Skeletal muscle satellite cell (primary cell): Measurements from ENCODE around the gene ROR1.

ENCODE experiments used
- H3K27me3 ChIP-seq: 2 replicates; pipeline ENCODE4 v1.7.0; 2013; ENCODE audit warnings: low read length; ENCODE audit not compliant: control insufficient read depth, insufficient read depth
- H3K36me3 ChIP-seq: 2 replicates; pipeline ENCODE4 v1.7.0; 2013; ENCODE audit warnings: mild to moderate bottlenecking, control low read depth, low read length; ENCODE audit not compliant: insufficient read depth
- H3K4me1 ChIP-seq: 2 replicates; pipeline ENCODE4 v1.7.0; 2013; ENCODE audit warnings: low read length; ENCODE audit not compliant: control insufficient read depth, insufficient read depth
- H3K4me2 ChIP-seq: 2 replicates; pipeline ENCODE4 v1.7.0; 2013; ENCODE audit warnings: mild to moderate bottlenecking, low read length
- H3K4me3 ChIP-seq: 2 replicates; pipeline ENCODE4 v1.7.0; 2013; ENCODE audit warnings: low read length
- H3K9ac ChIP-seq: 2 replicates; pipeline ENCODE4 v1.7.0; 2013; ENCODE audit warnings: mild to moderate bottlenecking, low read depth, low read length, moderate library complexity
- H3K9me3 ChIP-seq: replicated peaks from 2 replicates; pipeline ENCODE4 v1.7.0; 2013; ENCODE audit warnings: mild to moderate bottlenecking, control low read depth, low read length

ROR1 gene

DNA sequence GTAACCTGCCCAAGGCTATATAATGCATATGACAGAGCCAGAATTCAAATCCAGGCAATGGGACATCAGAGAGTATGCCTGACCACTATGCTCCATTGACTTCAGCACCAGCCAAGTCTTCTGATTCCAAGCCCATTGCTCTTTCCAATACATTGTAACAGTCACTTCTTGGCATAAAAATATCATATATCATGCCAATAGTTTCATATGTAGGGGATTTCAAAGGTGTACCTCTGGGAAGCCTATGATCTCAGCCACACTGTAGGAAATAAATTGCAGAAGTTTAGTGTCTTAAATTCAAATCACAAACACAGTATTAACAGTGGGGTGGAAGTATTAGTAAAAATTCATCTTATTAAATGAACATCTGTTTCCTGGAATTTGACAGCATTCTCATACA, 30.0 kb upstream of the ROR1 start:
- Histone ChIP-seq H3K4me3 (no peak overlapping the region), H3K4me1 (peaks cover 29% of the 10 kb centered on the region), H3K9ac (no peak overlapping the region), H3K36me3 (no peaks in the 10 kb centered on the region), H3K4me2 (no peak overlapping the region), H3K9me3 (no peaks in the 10 kb centered on the region), H3K27me3 (no peaks in the 10 kb centered on the region)

DNA sequence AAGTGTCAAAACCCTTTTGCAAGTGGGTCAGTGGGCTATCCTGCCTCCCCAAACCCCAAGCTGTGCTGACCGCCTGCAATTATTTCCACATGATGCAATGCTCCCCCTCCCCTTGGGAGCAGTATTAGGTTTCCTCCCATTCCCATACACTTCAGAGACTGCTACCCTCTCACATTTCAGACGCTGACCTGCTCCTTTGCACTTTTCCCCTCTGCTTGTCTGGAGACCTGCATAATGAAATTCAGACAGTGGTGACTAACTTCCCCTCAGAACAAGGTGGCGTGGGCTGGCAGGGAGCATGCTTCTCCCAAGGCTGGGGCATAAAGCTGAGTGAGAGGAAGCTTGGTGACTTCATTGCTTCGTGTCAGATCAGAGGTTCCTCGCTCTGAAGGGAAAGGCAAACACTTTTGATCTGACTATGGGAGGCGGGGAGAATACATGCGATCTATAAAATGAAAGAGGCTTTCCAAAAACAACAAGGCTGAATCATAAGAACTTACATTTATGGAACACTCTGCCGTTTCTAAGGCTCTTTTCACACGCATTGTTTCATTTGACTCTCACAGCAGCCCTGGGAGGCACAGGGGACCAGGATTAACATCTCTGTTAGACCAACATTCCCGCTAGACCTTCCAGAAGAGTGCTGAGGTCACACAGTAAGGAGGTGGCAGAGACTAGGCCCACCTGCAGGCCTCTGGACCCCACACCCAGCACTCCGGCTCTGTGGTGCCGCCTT, 27.5 kb upstream of the ROR1 start:
- Histone ChIP-seq H3K4me3 (no peak overlapping the region), H3K4me2 (peak overlapping the region; percentile 63), H3K9me3 (no peaks in the 10 kb centered on the region), H3K4me1 (peaks cover 29% of the 10 kb centered on the region), H3K36me3 (no peaks in the 10 kb centered on the region), H3K9ac (peak overlapping the region; percentile 45), H3K27me3 (no peaks in the 10 kb centered on the region)

DNA sequence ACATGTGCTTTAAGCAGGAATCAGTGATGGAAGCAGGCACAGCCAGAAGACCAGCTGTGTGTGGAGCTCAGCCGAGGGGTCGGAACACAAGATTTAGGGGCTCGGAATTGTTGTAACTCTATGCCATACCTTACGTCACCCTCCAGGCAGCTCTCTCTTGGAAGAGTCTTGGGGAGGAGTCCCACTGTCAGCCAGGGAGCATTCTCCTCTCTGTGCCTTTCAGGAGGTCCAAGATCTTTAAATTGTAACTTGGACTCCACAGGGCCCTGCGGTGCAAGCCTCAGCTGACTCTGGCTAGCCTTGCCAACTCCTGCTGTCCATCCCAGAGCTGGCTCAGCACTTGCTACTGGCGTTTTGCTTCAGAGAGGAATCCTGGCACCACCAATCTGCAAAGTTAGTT, 26.4 kb upstream of the ROR1 start:
- no peak overlapping the region for H3K9ac ChIP-seq
- peaks cover 29% of the 10 kb centered on the region for H3K4me1 ChIP-seq
- H3K4me2 ChIP-seq = no peak overlapping the region
- no peak overlapping the region for H3K4me3 ChIP-seq
- no peaks in the 10 kb centered on the region for H3K27me3 ChIP-seq
- H3K9me3 ChIP-seq = no peaks in the 10 kb centered on the region
- H3K36me3 ChIP-seq = no peaks in the 10 kb centered on the region

DNA sequence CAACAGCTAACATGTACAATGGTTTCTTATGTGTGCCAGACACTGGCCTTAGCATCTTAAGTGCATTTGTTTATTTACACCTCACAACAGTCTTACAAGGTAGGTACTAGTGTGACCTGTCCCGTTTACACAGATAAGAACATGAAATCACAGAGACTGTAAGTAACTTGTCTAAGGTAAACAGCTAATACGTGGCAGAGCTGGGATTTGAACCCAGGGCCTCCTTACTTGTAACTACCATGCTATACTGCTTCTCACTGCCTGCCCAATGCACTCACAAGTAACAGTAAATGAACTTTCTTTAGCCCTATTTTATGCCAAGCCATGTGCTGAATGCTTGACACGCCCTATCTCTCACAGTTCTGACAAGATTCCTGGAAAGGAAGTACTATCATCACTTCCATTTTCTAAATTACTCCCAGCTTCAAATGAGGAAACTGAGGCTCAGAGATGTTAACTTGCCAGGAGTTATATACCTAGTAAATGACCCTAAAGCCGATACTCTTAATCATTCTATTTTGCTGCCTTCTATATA, 25.7 kb upstream of the ROR1 start:
- Histone ChIP-seq H3K36me3 (no peaks in the 10 kb centered on the region), H3K4me2 (no peak overlapping the region), H3K27me3 (no peaks in the 10 kb centered on the region), H3K4me1 (peaks cover 29% of the 10 kb centered on the region), H3K9ac (no peak overlapping the region), H3K4me3 (no peak overlapping the region), H3K9me3 (no peaks in the 10 kb centered on the region)

DNA sequence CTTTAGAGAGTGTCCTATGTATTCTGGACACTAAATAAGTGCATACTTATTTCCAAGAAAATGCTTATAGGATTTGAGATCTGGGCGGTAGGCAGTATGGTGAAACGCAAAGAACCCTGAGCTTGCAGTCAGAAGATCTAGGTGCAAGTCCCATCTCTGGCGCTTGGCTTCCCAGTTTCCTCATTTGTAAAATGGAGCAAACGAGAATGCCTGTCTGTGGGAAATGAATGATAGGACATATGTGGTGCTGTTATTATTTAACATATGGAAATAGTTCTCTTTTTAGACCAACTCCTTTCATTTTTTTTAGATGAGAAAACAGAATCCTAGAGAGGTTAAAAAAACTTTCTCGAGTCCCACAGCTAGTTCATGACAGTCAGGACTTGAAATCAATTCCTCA, 25.2 kb upstream of the ROR1 start:
- Histone ChIP-seq H3K4me1 (peaks cover 29% of the 10 kb centered on the region), H3K36me3 (no peaks in the 10 kb centered on the region), H3K9ac (no peak overlapping the region), H3K4me3 (no peak overlapping the region), H3K9me3 (no peaks in the 10 kb centered on the region), H3K4me2 (no peak overlapping the region), H3K27me3 (no peaks in the 10 kb centered on the region)

DNA sequence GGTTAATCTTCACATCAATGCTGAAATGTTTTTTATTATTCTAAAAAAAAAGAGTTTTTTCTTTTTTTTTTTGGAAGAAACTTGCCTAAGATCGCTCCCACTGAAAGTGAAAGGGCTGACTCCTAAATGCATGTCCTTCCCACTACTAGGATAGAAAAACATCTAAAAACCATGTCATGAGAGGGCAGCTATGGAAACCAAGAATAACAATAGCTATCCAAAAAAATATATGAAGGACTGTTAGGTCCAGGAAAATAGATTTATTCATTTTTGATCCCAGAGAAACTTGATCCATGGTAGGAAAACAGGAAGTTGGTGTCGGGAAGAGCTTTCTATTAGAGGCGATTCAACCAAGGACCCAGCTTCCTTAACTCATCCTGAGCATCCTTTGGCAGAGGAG, 23.1 kb upstream of the ROR1 start:
- Histone ChIP-seq H3K4me3 (no peak overlapping the region), H3K9me3 (no peaks in the 10 kb centered on the region), H3K27me3 (no peaks in the 10 kb centered on the region), H3K9ac (no peak overlapping the region), H3K4me1 (peaks cover 24% of the 10 kb centered on the region), H3K36me3 (no peaks in the 10 kb centered on the region), H3K4me2 (no peak overlapping the region)

DNA sequence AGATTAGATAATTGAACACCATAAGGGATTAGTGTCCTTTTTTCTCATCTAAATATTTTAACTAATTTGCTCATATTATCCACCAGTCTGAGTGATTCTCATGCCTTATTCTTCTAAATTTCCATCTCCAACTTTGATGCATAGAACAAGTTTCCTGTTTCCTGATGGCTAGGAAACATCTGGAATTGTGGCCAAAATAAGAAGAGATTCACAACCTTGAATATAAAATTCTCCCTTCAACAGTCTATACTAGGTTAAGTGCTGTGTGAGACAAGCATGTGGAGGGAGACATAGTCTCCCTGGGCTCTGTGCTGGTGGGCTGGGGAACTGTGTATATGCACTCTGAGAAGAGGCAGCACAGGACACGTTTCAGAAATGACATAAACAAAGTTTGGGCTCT, 21.6 kb upstream of the ROR1 start:
- H3K9ac ChIP-seq = no peak overlapping the region
- no peaks in the 10 kb centered on the region for H3K36me3 ChIP-seq
- H3K9me3 ChIP-seq = no peaks in the 10 kb centered on the region
- H3K4me2 ChIP-seq = no peak overlapping the region
- no peak overlapping the region for H3K4me3 ChIP-seq
- H3K27me3 ChIP-seq = peaks cover 5% of the 10 kb centered on the region
- peaks cover 12% of the 10 kb centered on the region for H3K4me1 ChIP-seq

DNA sequence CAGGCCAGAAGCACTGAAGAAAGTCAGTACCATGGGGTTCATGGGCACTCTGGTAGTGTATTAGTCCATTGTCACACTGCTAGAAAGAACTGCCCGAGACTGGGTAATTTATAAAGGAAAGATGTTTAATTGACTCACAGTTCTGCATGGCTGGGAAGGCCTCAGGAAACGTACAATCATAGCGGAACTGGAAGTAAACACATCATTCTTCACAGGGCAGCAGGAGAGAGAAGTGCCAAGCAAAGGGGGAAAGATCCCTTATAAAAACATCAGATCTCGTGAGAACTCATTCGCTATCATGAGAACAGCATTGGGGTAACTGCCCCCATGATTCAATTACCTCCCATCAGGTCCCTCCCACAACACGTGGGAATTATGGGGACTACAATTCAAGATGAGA, 20.2 kb upstream of the ROR1 start:
- H3K4me1 ChIP-seq = no peaks in the 10 kb centered on the region
- no peak overlapping the region for H3K9ac ChIP-seq
- H3K36me3 ChIP-seq = no peaks in the 10 kb centered on the region
- no peak overlapping the region for H3K4me3 ChIP-seq
- H3K9me3 ChIP-seq = no peaks in the 10 kb centered on the region
- H3K4me2 ChIP-seq = no peak overlapping the region
- peaks cover 5% of the 10 kb centered on the region for H3K27me3 ChIP-seq

DNA sequence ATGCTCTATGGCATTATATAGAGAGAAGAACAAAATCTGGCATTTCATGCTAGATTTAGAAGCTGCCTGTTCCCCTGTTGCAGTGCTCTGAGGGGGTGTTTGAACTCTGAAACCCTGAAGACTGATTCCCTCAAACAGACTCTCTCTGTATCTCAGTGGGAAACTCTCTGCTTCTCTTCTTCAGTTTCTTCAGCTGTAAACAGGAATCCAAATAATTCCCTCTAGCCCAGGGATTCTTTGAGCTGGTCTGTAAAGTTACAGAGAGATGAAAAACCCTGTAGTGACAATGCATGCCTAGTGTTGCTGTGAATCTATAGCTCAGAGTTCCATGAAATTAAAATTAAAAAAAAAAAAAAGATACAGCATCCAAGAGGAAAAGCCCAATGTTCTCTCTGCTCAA, 17.0 kb upstream of the ROR1 start:
- H3K9ac ChIP-seq = no peak overlapping the region
- no peak overlapping the region for H3K4me2 ChIP-seq
- H3K27me3 ChIP-seq = peaks cover 5% of the 10 kb centered on the region
- H3K4me1 ChIP-seq = no peaks in the 10 kb centered on the region
- no peaks in the 10 kb centered on the region for H3K9me3 ChIP-seq
- no peaks in the 10 kb centered on the region for H3K36me3 ChIP-seq
- no peak overlapping the region for H3K4me3 ChIP-seq

DNA sequence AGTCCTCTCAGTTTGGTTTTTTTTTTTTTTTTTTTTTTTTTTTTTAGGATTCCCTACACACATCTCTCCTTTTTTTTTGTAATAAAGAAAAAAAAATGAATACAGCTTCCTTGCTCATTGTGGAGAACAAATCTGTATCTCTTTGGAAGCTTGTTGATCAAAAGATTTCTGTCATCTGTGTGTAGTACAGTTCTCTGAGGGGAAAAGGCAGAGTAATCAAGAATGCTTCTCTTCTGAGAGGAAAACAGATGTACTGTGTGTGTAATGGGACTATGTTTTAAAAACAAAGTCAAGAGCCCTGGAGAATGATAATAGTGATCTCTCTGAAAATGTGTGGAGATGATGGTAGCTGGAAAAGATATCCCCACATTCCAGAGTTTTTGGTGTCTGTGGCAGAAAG, 16.5 kb upstream of the ROR1 start:
- no peak overlapping the region for H3K4me2 ChIP-seq
- H3K4me3 ChIP-seq = no peak overlapping the region
- peaks cover 5% of the 10 kb centered on the region for H3K27me3 ChIP-seq
- H3K9ac ChIP-seq = no peak overlapping the region
- no peaks in the 10 kb centered on the region for H3K4me1 ChIP-seq
- no peaks in the 10 kb centered on the region for H3K36me3 ChIP-seq
- no peaks in the 10 kb centered on the region for H3K9me3 ChIP-seq

DNA sequence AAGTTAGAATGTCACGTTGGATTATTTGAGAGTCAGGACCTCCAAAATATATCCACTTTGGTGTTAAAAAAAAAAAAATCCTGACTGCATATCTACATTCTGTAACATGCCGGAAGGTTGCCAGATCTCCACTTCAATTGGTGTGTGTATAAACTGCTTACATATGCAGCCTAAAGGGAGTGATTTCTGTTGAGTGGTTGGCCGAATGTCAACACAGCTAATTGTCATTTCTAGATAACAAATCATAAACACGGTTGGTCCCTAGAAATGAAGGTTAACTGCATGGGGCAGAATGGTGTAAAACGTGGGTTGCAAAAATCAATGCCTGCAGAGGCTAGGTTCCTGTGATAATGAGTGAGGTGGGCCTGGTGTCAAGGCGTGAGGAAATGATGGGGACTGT, 15.0 kb upstream of the ROR1 start:
- H3K36me3 ChIP-seq = no peaks in the 10 kb centered on the region
- no peak overlapping the region for H3K4me2 ChIP-seq
- H3K27me3 ChIP-seq = peaks cover 5% of the 10 kb centered on the region
- no peak overlapping the region for H3K4me3 ChIP-seq
- no peak overlapping the region for H3K9ac ChIP-seq
- no peaks in the 10 kb centered on the region for H3K4me1 ChIP-seq
- no peaks in the 10 kb centered on the region for H3K9me3 ChIP-seq

DNA sequence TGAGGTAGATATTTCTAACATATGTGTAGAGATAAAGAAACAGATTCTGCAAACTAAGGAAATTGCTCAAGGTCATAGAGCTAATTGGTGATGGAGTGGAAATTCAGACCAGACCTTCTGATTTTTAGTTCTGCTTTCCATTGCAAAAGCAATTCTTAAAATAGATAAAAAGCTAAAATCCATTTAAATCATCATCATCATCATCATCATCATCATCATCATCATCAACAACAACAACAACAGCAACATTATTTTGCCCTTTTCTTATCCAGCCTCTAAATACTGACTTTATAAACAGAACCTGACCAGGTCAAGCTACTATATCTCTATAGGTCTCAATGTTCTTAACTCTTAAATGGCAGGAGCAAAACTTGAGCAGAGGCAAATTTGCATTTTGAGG, 14.0 kb upstream of the ROR1 start:
- H3K4me3 ChIP-seq = no peak overlapping the region
- no peaks in the 10 kb centered on the region for H3K4me1 ChIP-seq
- H3K4me2 ChIP-seq = no peak overlapping the region
- H3K27me3 ChIP-seq = peaks cover 5% of the 10 kb centered on the region
- no peak overlapping the region for H3K9ac ChIP-seq
- no peaks in the 10 kb centered on the region for H3K36me3 ChIP-seq
- H3K9me3 ChIP-seq = no peaks in the 10 kb centered on the region
